Measurements from ENCODE around the gene CLIC3. TPM values are rescaled to one million over a fixed set of nuclear protein-coding genes. Genes with fewer than 3 reads are reported as not detected.

Gene CLIC3
- total RNA-seq, 1 donor from 2014 or later, result 0.39 TPM

DNA sequence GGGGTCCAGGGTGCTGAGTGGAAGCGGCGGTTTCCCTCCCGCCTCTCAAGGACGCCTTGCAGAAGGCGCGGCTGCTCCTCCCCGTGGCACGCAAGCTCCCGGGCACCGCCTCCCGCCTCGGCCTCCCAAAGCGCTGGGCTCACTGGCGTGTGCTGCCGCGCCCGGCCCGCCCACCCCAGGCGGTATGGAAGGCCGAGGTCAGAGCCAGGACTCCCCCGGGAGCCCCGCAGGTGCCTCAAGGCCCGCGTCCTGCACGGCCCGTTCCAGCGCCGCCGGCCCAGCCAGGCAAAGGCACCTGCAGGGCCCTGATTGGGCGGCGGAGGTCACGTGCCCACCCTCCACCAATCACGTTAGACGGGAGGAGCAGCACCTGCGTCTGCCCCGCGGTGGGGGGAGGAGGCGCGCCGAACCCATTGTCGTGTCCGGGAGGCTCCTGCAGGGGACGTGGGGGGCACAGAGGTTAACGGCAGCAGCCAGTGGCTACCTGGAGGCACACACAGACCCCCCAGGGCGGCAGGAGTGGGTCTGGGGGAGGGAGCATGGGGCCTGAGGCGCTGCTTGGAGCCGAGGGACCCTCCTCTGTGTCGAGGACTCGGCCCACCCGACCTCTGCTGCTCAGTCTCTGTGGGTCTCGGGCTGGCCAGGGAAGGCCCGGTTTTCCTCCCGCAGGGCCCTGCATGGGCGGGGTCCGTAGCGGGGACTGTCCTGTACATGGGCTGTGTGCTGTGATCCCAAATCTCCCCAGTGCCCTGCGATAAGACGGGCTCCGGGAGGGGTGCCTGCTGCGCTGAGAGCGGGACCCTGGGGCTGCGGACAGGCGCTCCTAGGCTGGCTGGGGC, 46.3 kb downstream of the CLIC3 start:
- DNase-seq (ENCODE audit: low read depth), result peak; percentile 49
- no peak for FAIRE-seq
- no peak overlapping the region for H3K27ac Mint-ChIP-seq (ENCODE audit: unreplicated experiment)

GRCh38 chr9:136949239-136949816, 47.0 kb downstream of the CLIC3 start:
- peaks cover 7% of the 10 kb centered on the region for H3K4me1 ChIP-seq (ENCODE audit: insufficient read depth, low read length)
- Mint-ChIP-seq H3K9me3 (ENCODE audit: unreplicated experiment) (no peaks in the 10 kb centered on the region), H3K27me3 (ENCODE audit: low read depth, unreplicated experiment) (no peaks in the 10 kb centered on the region), H3K4me1 (ENCODE audit: low read depth, unreplicated experiment) (no peaks in the 10 kb centered on the region), H3K27ac (ENCODE audit: unreplicated experiment) (no peak overlapping the region), H3K36me3 (ENCODE audit: low read depth, unreplicated experiment) (no peaks in the 10 kb centered on the region), H3K4me3 (ENCODE audit: unreplicated experiment) (peak overlapping the region; percentile 76)
- TF ChIP-seq EZH2 (IDR thresholded peaks at IDR 0.05; ENCODE audit: insufficient read depth, low read length) (no peak), CTCF (IDR thresholded peaks at IDR 0.05; ENCODE audit: insufficient read depth, low read depth, low read length) (no peak)
- peak overlapping the region; percentile 98 for H2AFZ ChIP-seq (ENCODE audit: low read depth, low read length)
- FAIRE-seq (no peak), DNase-seq (ENCODE audit: low read depth) (no peak)
- H3K9ac ChIP-seq (ENCODE audit: low read length), result peak overlapping the region; percentile 72
- H3K36me3 ChIP-seq (ENCODE audit: insufficient read depth, low read length), result no peaks in the 10 kb centered on the region
- no peaks in the 10 kb centered on the region for H3K79me2 ChIP-seq (ENCODE audit: insufficient read depth, low read length)
- H3K27ac ChIP-seq (ENCODE audit: low read depth, low read length), result no peak overlapping the region
- no peaks in the 10 kb centered on the region for H3K27me3 ChIP-seq (ENCODE audit: insufficient read depth, low read length)
- H3K9me3 ChIP-seq (ENCODE audit: insufficient read depth, low read depth, low read length), result no peaks in the 10 kb centered on the region
- H3K4me3 ChIP-seq (ENCODE audit: insufficient read depth, low read depth, low read length), result peak overlapping the region; percentile 64
- peaks cover 4% of the 10 kb centered on the region for H4K20me1 ChIP-seq (ENCODE audit: insufficient read depth, low read length)
- peak overlapping the region; percentile 93 for H3K4me2 ChIP-seq (ENCODE audit: low read length)

More for the DNA sequence above, 46.3 kb downstream of the CLIC3 start:
- no peaks in the 10 kb centered on the region for H3K79me2 ChIP-seq (ENCODE audit: insufficient read depth, low read length)
- peak overlapping the region; percentile 93 for H3K4me2 ChIP-seq (ENCODE audit: low read length)
- Mint-ChIP-seq H3K9me3 (ENCODE audit: unreplicated experiment) (no peaks in the 10 kb centered on the region), H3K36me3 (ENCODE audit: low read depth, unreplicated experiment) (no peaks in the 10 kb centered on the region), H3K4me1 (ENCODE audit: low read depth, unreplicated experiment) (no peaks in the 10 kb centered on the region), H3K27me3 (ENCODE audit: low read depth, unreplicated experiment) (peaks cover 2% of the 10 kb centered on the region), H3K4me3 (ENCODE audit: unreplicated experiment) (peak overlapping the region; percentile 76)
- H4K20me1 ChIP-seq (ENCODE audit: insufficient read depth, low read length), result peaks cover 2% of the 10 kb centered on the region
- no peaks in the 10 kb centered on the region for H3K9me3 ChIP-seq (ENCODE audit: insufficient read depth, low read depth, low read length)
- H3K36me3 ChIP-seq (ENCODE audit: insufficient read depth, low read length), result no peaks in the 10 kb centered on the region
- peak overlapping the region; percentile 64 for H3K4me3 ChIP-seq (ENCODE audit: insufficient read depth, low read depth, low read length)
- H3K27ac ChIP-seq (ENCODE audit: low read depth, low read length), result no peak overlapping the region
- no peaks in the 10 kb centered on the region for H3K27me3 ChIP-seq (ENCODE audit: insufficient read depth, low read length)
- peaks cover 7% of the 10 kb centered on the region for H3K4me1 ChIP-seq (ENCODE audit: insufficient read depth, low read length)
- peak overlapping the region; percentile 72 for H3K9ac ChIP-seq (ENCODE audit: low read length)
- TF ChIP-seq CTCF (IDR thresholded peaks at IDR 0.05; ENCODE audit: insufficient read depth, low read depth, low read length) (no peak), EZH2 (IDR thresholded peaks at IDR 0.05; ENCODE audit: insufficient read depth, low read length) (no peak)
- peak overlapping the region; percentile 98 for H2AFZ ChIP-seq (ENCODE audit: low read depth, low read length)
